GM18507 (cell line): Measurements from ENCODE around the gene KCNMA1.

Experiments used
- DNase-seq: peaks from one replicate; pipeline ENCODE4 v3.0.0; 2011; ENCODE audit warnings: low read depth; ENCODE audit not compliant: insufficient read length; ENCODE audit errors: extremely low spot score
- FAIRE-seq: peaks from 2 replicates; lab custom pipeline; 2011; peaks lifted over from hg19 to GRCh38; lab: Jason Lieb, UNC

The KCNMA1 gene

DNA sequence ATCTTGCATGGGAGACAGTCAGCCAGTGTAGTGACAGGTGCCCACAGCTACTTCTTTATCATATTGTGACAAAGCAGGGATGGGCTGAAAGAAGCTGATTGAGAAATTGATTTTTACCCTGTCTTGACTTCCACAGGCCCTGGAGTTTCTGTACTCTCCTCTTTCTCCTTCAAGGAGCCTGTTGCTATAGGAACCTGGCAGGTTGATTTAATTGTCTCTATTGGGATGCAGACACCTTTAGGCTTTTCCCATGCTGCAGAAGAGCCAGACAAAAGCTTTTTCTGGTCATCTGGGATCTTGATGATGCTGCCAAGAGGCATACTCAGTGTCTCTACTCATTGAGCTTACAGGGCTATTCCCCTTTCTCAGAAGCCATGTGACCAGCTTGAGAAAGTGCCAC is 754.8 kb downstream of the KCNMA1 start:
- FAIRE-seq, result no peak
- DNase-seq, result no peak

DNA sequence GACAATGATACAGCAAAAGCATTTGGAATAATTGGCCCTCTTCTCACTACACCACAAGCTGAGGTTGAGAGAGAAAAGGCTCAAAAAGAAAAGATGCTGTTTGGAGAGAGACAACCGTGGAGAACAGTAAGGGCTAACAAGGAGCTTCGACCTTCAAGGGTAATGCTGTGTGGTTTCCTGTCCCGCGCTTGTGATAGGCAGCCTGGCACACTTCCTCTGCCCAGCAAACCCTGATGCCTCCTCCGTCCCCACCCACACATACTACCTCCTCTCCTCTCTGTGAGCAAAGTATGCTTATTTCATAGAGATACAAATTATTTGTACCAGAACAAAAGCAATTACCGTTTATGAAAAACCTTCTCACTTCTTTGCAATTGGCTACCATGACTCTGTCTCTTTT is 755.4 kb downstream of the KCNMA1 start:
- FAIRE-seq (no peak), DNase-seq (no peak)

DNA sequence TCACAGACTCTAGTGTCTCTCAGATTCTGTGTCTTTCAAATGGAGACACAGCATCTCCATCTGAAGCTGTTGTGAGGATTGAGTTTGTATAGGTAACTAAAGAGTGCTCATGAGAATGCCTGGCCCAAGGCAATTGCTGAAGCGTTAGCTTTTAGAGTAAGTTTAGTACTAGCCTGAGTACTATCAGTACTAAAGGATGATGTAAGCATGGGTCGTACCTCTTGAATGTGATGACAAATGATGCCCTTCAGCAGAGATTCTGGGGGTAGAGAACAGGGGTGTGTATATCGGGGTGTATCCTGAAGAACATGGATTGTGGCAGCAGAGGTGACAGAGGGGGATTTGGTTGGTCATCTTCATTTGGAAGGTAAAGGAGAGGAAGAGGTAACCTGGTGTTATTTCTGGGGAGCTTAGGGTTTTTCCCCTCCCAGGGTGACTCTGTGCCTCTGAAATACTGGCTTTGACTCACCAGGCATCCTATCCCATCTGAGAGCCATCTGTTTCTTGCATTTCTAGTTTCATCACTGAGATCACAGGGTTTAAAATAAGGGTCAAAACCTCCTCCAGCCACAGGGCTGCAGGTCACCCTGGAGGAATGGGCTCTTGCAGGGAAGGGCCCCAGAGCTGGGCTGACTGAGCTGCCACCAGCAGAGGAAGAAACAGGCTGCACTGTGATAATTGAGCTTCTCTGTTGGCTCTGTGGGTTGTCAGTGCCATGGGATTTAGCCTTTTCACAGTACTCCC is 756.0 kb downstream of the KCNMA1 start:
- FAIRE-seq, result no peak

DNA sequence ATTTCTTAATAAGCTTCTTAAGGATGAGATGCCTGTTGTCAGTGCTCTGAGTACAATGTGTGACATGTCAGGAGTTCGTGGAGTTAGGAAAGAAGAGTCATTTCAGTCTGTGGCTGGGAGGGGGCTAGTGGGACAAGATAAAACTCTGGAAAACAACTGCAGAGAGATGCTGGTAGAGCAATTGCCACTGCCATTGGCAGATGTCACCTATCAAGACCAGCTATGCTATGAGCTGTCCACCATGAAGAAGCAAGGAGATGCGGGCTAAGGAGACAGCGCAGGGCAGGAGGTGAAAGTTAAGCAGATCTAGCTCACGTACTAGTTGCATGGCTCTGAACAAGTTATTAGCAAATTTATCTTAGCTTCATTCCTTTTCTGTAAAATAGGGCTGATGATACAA is 756.7 kb downstream of the KCNMA1 start:
- DNase-seq (no peak), FAIRE-seq (no peak)

More for the DNA sequence above, 756.0 kb downstream of the KCNMA1 start:
- no peak for DNase-seq

DNA sequence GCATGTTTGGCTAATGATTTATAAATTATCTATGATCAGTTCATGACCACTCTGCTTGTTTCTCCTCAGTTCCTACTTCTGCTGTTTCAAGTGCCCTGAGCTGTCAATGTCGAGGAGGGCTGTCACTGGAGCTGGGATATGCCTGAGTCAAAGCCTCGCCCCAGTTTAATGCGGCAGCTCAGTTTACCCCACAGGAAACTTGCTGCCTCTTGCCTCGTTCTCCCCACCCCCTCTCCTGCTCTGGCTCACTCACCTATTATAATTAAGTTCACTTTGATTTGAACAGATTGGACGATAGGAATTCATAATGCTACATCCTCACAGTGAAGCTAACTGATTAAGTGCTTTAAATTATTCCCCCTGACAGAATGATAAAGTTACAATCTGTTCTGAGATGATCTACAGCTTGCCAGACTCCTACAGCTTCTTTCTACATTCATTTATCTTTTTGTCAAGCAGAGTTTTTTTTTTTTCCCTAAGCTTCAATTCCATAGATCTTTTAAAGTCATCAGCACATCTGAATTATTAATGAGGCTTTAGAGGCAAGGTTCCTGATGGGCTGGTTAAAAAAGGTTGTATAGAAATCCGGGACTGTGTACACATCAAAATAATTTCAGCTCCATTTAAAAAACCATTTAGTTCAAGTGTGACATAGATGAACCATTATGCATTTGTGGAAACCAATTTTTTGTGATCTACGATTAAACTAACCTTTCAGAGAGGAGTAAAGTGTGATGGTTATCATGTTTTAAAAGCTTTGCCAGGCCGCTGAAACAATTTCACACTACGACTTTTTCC is 758.3 kb downstream of the KCNMA1 start:
- FAIRE-seq (no peak), DNase-seq (no peak)

DNA sequence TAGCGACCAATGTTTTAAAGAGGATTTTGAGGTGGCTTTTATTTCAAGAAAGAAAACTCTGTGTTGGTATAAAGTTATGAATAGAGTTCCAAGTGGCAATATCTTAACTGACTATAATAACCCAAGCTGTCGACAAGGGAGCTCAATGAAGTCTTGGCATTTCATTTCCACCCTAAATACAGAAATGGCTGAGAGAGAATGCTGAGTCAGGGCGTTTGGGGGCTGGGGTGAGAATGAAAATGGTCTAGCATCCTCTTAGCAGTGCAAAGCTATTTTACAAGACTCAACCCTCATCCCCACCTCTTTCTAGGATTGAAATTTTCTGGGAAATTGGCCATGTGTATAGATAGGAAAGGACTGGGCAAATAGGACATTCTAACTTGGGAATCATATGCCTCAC is 759.1 kb downstream of the KCNMA1 start:
- DNase-seq (no peak), FAIRE-seq (no peak)

DNA sequence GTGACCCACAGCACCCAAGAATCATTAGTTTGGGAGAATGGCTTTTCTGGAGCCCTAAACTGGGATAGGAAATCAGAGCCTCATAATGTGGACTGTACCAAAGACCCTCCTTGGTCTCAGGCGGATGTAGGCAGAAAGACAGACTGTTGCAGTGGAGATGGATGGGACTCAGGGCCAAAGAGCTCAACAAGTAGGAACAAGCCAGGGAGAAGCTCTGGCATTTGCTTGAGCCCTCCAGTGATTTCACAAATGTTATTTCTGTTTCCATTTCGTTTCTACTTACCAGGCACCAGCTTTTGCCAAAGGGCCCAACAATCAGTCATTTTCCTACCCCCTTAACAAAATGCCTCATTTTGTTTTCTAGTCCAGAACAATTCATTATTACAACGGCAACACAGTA is 762.7 kb downstream of the KCNMA1 start:
- no peak for FAIRE-seq

DNA sequence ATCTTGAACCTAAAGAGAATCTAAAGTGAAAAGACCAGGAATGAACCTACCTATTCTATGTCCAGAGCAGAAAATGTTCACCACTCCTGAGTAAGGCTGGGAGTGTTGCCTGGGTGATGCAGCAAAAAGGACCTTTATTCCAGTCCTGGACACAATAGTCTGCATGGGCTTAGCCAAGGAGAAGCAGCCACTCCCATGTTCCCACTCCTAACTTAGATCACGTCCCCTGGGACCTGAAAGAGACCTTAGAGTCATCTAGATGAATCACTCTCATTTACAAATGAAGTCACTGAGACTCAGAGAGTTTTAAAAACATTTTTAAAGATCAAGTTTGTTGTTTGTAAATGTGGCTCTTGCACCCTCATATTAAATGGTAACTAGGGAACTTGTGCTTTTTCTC is 763.4 kb downstream of the KCNMA1 start:
- no peak for DNase-seq

More for the DNA sequence above, 762.7 kb downstream of the KCNMA1 start:
- no peak for DNase-seq

DNA sequence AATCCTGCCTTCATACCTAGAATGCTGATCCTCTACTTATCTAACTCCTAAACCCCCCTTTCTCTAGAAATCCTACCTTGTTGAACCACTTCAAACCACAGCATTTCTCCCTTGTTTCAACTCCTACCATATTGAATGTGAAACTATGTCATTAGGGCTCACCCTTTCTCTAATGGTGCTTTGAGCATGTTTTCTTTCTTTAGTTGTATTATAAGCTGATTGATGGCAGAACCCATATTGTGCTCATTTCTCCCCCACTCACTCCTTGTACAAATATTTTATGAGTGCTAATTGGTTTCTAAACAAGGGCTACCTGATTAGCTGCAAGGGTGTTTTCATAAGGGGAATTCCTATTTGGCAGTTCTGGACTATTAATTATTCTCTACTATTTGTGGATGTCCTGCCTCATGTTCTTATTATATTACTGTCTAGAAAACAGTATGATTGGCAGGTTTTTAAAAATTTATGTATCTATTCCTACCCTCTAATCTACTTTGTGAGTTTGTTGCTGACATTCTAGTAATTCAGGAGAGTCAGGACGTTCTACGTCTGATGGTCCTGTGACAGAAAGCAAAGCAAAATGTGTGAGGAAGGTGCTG is 765.8 kb downstream of the KCNMA1 start:
- FAIRE-seq (no peak), DNase-seq (no peak)

More for the DNA sequence above, 763.4 kb downstream of the KCNMA1 start:
- no peak for FAIRE-seq

DNA sequence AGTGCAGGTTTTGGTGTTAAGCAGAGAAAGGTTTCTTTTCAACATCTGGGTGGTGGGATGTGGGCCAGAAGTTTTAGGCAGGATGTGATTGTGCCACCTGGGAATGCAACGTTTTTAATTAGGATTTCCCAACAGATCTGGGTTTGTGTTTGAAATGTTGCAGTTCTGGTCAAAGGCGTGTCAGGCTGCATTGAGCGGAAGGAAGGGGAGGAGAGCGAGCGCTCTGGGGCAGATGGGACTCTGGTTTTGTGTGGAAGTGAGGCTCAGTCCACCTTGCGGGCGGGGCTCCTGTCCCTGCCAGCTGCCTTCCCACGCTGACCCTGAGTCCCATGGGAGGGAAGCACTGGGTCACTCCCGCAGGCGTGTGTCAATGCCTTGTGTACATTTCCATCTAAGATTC is 767.7 kb downstream of the KCNMA1 start:
- no peak for FAIRE-seq
- DNase-seq, result no peak

DNA sequence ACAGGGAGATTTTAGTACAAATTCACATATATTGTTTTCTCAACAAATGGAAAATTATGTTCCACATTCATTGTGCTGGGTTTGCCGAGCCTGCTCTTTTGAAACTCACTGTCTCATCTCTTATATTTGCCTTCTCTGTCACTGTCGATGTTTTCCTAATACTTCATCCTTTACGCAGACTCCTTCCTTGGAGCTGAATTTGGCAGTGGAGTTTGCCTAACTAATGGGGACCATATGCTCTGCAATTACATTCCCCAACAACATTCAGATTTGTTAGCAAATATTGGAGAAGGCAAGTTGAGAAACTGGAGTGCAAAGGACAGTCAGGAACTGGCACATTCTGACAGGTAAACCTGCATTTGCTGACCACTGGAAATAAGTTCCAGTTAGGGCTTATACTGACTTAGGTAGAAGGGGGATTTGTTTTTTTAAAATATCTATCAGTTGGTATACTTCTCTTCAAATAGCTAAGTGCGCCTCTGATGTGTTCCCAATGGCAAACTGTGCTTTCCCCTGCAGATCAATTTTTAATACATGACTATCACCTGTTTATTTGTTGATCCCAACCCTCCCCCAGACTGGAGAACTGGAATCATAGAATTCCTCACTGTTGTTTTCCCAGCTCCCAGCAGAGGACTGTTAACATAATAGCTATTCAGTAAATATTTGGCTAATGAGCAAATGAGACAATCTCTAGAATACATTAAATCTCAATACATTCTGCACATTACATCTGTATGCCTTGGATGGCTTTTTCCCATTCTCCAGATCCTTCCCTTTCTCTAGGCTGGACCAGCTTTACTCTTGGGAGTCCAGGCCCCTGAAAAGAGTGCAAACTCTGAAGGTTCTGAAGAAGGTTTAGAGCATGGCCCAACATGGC is 769.3 kb downstream of the KCNMA1 start:
- DNase-seq (no peak), FAIRE-seq (no peak)

DNA sequence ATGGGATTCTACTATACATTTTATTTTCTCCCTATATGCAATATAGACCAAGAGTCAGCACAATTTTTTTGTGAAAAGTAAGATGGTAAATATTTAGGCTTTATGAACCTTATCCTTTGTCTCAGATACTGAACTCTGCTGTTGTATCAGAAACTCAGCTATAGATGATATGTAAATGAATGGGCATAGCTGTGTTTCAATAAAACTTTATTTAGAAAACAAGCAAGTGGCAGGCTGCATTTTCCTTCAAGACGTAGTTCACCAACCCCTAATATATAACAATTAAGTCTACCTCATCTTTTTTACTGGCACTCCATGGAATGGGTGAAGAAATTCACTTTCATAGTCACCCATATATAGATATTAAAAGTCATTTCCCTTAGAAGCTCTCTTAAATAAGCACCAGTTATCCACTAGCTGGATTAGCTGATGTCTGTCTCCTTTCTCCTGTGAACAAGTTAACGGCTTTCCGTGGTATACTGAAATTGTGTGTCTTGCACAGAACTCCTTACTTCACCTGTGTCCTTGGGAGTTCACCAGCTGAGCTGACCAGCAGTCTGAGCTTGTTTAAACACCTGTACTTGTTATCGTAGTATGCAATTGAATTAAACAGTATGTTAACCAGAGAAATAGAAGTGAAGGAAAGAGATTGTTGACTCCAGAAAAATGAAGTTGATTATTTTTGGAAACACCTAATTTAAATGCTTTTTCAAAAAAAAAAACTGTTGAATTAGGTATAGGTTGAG is 770.6 kb downstream of the KCNMA1 start:
- FAIRE-seq (no peak), DNase-seq (no peak)

DNA sequence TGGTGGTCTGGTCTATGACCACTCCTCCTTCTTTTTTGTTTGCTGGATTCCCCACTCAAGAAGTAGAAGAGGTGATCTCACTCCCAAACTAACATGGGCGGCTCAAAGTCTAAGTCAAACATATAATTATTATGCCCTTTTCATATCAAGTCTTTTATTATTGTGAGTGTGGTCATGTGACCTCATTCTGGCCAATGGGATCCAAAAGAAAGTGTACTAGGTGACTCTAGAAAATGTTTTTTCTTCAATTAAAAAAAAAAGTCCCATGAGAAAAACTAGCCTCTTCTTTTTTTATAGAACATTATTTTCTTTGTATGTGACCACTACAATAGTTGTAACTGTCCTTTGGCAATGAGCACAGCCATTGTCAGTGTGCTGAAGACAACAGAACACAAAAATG is 772.7 kb downstream of the KCNMA1 start:
- FAIRE-seq (no peak), DNase-seq (no peak)

DNA sequence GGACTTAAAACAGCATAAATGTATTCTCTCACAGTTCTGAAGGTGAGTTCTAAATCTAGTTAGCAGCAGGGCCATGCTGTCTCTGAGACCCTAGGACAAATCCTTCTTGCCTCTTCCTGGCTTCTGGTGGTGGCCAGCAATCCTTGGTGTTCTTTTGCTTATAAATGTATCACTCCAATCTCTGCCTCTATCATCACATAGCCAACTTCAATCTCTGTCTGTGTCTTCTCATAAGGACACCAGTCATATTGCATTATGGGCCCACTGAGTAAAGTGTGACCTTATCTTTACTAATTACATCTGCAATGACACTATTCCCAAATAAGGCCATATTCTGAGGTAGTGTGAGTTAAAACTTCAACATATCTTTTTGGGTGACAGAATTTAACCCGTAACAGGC is 778.9 kb downstream of the KCNMA1 start:
- DNase-seq (no peak), FAIRE-seq (no peak)

DNA sequence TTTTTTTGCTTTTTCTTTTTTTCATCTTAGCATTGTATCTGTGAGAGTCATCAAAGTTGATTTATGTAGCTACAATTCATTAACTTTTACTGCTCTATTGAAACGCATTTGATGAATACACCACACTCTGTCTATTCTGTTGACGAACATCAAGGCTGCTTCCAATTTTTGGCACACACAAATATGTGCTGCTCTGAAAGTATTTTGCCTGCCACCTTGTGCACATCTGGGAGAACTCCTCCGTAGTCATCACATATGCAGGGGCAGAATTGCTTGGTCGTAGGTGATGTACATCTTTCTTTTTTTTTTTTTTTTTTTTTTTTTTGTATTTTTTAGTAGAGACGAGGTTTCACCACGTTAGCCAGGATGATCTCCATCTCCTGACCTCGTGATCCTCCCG is 796.8 kb downstream of the KCNMA1 start:
- FAIRE-seq (no peak), DNase-seq (no peak)

DNA sequence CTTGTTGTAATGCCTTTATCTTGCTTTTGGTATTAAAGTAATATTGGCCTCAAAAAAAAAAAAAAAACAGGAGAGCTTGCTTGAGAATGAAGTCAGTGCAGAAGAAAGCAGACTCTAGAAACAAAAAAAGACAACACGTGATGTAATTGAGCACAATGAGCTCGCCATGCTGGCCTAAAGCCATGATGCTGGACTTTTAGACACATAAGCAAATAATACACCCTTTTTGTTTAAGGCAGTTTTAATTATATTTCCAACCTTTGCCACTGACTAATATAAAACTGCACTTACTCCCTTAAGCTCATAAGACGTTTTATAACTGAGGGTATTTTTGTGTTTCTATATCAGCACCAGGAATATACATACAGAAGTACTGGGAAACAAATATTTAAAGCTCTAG is 798.3 kb downstream of the KCNMA1 start:
- DNase-seq (no peak), FAIRE-seq (no peak)

DNA sequence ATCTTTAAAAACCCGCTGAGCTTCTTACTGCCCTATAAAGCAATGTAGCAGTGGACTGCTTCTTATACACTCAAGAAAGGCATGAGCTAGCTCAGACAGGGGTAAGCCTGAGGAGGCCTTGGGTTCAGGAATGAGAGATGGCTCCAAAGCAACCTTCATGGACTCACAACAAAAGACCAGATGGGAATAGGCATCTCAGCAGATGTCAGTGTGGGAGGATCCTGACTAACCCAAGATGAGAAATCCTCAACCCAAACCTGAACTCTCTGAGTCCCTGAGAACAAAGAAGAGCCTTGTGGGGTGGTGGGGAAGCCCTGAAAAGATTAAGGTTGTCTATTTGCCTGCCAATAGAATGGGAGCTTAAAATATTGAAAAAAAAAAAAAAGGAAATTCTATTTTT is 807.4 kb downstream of the KCNMA1 start:
- no peak for DNase-seq
- FAIRE-seq, result no peak

DNA sequence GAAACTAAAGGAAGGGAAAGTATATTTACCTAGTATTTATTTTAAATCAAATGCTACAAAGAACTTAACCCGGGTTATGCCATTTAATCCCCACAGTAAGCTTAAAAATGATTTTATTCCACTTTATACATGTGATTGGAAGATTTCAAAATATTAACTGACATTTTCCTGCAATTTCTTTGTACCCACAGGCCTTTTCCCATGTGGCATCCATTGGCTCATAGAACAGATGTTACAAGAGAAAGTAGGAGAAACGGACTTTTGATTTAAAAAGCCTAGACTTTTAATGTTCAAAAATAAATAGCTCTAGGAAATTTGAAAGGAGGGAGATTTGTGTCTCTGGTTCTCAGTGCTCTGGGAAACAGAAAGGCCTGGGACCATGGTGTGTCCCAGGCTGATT is 807.9 kb downstream of the KCNMA1 start:
- no peak for DNase-seq
- no peak for FAIRE-seq
